ENCODE data around the gene KATNB1.
"Not testable (repeated sequence)": the region's sequence is repeated elsewhere in the genome, so short reads cannot be mapped to it uniquely, and the experiment has no call there.

KATNB1 gene

DNA sequence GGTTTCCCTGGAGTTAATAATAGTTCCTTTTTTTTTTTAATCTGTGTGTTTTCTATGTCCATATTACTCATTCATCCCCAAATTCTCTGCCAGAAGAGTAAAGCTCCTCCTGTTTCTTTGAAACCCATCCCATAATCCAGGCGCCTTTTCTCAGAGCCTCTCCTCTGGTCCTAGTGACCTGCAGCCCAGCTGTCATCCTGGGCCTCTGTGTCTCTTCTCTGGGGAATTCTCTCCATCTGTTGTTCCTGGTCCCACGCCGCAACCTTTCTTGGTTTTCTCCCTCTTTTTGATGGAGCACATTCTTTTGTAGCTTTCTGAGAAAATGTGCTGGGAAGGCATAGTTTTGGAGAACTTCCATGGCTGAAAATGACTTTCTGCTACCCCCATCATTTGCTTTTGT, 10.2 kb downstream of the KATNB1 start:
- DNase-seq = no peak

DNA sequence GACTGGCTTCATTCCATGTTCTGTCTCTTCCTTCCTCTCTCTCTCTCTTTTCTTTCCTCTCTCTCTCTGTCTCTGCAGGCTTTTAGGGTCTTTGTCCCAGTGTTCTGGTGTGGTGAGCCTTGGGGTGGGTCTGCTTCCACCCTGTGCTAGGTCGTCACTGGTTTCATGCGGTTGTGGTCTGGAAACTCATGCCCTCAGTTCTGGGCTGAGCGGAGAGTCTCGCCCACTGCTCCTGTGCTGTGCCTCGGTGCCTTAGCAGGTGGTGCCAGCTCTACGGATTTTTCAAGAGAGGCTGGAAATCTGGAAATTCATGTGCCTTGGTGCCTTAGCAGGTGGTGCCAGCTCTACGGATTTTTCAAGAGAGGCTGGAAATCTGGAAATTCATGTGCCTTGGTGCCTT, 10.7 kb downstream of the KATNB1 start:
- not testable (repeated sequence) for DNase-seq

- DNase-seq = no peak
These were observed 11.5 kb downstream of the KATNB1 start for GRCh38 chr16:57747091-57747490.

GRCh38 chr16:57747496-57747895, 11.9 kb downstream of the KATNB1 start:
- DNase-seq = no peak

DNA sequence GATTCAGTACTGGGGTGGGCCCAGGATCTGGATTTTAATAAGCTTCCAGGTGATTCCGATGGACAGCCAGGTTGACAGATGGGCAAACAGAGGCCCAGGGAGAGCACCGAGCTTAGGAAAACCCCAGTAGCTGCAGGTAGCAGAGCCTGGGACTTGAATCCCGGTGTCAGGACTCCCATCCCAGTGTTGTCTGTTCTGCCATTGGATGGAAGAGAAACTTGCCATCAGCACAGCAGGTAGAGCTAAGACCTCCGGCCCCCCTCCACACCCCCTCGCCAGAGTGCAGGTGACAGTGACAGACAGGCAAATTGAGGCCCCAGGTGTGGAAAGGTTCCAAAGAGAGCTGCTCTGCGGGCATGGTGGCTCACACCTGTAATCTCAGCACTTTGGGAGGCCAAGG, 12.4 kb downstream of the KATNB1 start:
- no peak for DNase-seq

DNA sequence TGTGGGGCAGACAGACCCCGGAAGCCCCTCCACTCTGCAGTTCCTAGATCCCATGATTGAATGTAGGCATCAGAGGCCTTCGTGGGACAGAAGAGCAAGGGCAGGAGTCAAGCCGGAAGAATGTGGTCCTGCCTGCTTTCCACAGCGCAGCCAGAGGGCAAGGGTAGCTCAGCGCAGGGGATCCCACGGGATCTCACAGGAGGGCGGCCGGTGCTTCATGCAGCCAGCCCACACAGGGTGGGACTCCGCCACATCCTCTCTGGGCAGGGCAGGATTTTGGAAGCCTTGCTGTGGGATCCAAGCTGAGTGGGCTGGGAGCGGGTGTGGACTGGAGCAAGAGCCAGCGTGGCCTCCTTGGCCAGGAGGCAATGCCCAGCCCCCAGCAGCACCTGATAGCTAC, 13.0 kb downstream of the KATNB1 start:
- DNase-seq = no peak

DNA sequence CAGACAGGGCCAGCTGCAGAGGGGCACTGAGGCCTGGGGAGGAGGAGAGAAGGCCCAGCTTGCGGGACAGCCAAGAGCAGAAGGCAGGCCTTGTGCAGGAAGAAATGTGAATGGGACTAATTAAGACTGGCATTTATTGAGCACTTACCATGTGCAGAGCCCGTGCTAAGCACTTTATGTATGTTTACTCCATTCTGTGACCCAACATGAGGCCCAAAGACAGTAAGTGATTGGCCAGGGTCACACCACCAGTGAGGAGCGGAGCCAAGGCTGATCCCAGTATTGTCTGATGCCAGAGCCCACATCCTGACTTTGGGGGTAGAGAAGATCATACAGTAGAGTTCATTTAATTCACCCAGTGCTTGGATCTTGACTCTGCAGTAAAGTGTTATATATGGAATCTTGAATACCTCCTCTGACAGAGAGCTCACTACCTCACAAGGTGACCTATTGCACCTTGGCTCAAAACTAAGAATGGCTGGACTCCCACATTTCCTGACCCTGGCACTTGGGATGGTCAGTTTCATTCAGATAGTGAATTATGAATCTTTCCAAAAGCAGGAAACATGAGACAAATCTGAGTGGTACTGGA, 13.6 kb downstream of the KATNB1 start:
- no peak for DNase-seq

DNA sequence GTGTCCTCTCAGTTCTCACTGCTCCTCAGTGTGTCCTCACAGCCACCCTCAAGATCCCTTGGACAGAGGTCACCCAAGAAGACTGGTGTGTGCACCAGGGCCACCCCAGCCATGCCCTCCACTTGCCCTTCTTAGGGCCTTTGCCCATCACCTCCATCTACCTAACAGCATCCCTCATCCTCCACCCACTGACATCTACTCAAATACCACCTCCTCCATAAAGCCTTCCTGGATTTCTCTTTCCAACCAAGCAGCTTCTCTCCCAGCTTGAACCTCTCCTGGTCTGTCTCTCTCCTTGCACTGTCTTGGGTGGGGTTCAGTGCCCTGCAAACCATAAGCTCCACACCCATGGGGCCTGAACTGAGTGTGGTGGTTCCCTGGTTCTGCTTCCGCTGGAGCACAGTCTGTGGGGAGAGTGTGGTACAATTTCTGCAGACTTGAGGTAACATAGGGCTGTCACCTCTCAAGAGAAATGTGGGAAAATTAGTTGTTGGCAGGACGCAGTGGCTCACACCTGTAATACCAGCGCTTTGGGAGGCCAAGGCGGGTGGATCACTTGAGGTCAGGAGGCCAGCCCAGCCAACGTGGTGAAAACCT, 14.4 kb downstream of the KATNB1 start:
- DNase-seq = no peak

DNA sequence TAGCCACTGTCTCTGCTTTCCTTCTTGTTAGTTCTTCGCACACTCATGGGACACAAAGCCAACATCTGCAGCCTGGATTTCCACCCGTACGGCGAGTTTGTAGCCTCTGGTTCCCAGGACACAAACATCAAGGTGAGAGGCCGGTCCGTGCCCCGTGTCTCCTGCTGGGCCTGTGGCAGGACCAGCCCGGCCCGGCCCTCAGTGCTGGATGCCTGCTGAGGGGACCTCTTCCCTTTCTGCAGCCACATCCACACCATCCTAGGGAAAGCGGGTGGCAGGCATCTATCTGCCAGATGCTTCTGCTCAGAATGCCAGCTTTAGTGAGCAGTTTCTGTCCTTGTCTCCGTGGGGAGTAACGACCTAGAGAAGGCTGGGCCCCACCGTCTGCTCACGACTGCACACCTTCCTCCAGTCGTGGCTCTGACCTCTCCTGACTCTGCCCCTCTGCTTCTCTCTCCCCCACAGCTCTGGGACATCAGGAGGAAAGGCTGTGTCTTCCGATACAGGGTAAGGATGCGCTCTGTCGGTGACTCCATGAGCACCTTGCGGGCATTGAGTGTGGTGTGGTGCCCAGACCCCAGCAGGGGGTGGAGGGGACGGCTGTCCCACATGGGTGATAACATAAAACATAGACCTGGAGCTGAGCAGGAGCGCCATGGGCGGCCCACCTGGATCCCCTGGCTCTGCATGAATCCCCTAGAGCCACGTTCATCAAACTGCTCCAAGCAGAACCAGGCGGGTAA, 15.4 kb downstream of the KATNB1 start:
- DNase-seq = no peak

DNA sequence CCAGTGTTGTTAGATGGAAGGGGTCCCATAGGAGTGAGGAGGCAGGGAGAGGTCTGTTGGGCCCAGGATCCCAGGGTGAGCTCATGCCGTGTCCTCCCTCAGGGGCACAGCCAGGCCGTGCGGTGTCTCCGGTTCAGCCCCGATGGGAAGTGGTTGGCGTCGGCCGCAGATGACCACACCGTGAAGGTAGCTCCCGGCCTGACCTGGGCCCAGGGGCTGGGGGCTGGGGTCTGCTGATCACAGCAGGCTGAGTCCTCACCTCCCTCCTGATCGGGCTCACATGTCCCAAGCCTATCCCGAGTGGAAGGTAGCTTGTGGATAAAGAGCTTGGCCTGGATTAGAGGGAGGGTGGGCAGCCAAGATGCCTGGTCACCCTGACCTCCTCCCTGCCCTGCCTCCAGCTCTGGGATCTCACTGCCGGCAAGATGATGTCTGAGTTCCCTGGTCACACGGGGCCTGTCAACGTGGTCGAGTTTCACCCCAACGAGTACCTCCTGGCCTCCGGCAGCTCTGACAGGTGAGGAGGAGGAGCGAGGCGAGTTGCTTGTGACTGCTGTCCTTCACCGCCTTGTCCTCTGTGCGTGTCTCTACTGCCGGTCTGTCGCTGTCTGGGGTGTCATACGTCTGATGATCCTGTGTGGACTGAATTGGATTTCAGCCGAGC, 16.1 kb downstream of the KATNB1 start:
- DNase-seq = no peak

DNA sequence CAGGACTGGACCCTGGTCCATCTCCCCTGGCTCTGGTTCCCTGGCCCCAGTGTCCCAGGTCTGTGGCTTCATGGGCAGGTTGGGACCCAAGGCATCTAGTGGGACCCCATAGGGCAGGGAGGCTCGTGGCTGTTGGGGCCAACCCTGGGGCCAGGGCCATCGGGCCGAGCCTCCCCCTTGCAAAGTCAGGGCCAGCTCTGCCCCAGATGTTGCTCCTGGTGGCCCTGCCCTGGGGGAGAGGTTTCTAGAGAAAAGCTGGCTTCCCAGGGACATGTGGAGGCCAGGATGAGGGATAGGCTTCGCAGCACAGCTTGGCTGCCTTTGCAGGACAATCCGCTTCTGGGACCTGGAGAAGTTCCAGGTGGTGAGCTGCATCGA, 16.6 kb downstream of the KATNB1 start:
- no peak for DNase-seq

DNA sequence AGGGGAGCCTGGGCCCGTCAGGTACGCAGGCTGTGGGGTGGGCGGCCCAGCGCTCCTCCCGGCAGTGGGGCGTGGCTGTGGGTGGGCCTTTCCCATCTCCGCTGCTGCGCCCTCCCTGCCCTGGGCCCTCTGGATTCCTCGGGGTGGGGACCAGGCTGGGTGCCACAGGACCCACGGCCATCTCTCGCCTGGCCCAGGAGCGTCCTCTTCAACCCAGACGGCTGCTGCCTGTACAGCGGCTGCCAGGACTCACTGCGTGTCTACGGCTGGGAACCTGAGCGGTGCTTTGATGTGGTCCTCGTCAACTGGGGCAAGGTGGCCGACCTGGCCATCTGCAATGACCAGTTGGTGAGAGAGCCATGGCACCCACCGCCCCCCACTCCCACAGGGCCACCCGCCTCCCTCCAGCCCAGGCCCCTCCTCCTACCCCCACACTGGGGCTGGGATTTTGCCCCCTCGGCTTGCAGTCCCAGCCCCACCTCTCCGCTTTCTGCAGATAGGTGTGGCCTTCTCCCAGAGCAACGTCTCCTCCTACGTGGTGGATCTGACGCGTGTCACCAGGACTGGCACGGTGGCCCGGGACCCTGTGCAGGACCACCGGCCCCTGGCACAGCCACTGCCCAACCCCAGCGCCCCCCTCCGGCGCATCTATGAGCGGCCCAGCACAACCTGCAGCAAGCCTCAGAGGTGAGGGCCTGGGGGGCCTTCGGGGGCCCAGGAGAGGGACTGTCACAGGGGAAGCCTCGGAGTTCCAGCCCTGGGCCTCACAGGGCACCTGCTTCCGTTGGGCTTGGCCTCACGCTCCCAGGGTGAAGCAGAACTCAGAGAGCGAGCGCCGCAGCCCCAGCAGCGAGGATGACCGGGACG, 17.2 kb downstream of the KATNB1 start:
- DNase-seq = no peak

- DNase-seq = no peak
These were observed 18.1 kb downstream of the KATNB1 start for GRCh38 chr16:57753448-57754353.

- no peak for DNase-seq
These were observed 18.9 kb downstream of the KATNB1 start for GRCh38 chr16:57754354-57755060.

- DNase-seq = no peak
These were observed 19.6 kb downstream of the KATNB1 start for GRCh38 chr16:57755061-57755684.

- DNase-seq = no peak
These were observed 20.3 kb downstream of the KATNB1 start for GRCh38 chr16:57755726-57756423.

- no peak for DNase-seq
These were observed 21.1 kb downstream of the KATNB1 start for GRCh38 chr16:57756424-57757325.

DNA sequence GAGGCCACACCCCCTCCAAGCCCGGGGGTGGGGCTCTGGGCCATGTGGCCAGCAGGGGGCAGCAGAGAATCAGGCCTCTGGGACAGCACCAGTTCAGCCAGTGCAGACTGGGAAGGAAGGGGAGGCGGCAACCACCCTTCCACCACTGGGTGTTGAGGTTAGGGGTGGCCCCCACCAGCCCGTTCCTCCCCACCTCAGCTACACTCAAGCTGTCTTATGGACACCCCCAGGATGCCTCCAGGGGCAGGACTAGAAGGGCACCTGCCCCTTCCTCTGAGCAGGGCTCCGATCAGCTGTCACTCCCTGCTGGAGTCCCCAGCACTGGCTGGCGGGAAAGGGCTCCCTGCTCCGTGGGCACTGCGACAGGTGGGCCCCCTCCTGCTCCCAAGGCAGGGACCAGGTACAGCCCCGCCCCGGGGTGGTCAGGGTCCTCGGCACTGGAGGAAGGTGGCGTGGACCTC, 21.8 kb downstream of the KATNB1 start:
- DNase-seq = no peak

- DNase-seq = no peak
These were observed 22.3 kb downstream of the KATNB1 start for GRCh38 chr16:57757883-57758282.
